Spleen (tissue), 7 donors: Measurements from ENCODE around the gene SEL1L3.
A peak's percentile ranks its signal among the peaks of the same experiment; 100 is the strongest.

ENCODE experiments used
- POLR2A ChIP-seq, 3 donors: fragments of 450-650 bp; IDR thresholded peaks; one replicate each; pipeline ENCODE4 v1.5.1; 2017; ENCODE audit warnings: antibody characterized with exemption in 3 of 3, mild to moderate bottlenecking in 1 of 3
- POLR2AphosphoS5 ChIP-seq, 3 donors: sonication (generic); formaldehyde crosslinking; IDR thresholded peaks; one replicate each; pipeline ENCODE4 v1.5.1; 2017; ENCODE audit warnings: antibody characterized with exemption in 3 of 3
- TF ChIP-seq, protein P1 (sequence below), 11 experiments: fragments of 200-600 bp in 7 of 11; fragments of 450-650 bp in 4 of 11; sonication (generic) in 4 of 11; IDR thresholded peaks in 8 of 11; conservative IDR thresholded peaks in 3 of 11; 1 replicate in 7 of 11; 2 replicates in 4 of 11; pipeline versions ENCODE4 v1.4.0 to v1.8.0; 2016 to 2021; ENCODE audit warnings: antibody characterized with exemption in 11 of 11, inconsistent platforms in 4 of 11, mild to moderate bottlenecking in 1 of 11
- donor health status: DM: no; HTN: no; CAD: no; lungs with moderate emphysema.
- donor health status: DM: no; HTN: no; CAD: no.
- donor health status: DM: no; HTN: no; CAD: no.

GRCh38 chr4:25862411-25863346 lies at the start of gene SEL1L3:
- TF ChIP-seq, protein P1, sequence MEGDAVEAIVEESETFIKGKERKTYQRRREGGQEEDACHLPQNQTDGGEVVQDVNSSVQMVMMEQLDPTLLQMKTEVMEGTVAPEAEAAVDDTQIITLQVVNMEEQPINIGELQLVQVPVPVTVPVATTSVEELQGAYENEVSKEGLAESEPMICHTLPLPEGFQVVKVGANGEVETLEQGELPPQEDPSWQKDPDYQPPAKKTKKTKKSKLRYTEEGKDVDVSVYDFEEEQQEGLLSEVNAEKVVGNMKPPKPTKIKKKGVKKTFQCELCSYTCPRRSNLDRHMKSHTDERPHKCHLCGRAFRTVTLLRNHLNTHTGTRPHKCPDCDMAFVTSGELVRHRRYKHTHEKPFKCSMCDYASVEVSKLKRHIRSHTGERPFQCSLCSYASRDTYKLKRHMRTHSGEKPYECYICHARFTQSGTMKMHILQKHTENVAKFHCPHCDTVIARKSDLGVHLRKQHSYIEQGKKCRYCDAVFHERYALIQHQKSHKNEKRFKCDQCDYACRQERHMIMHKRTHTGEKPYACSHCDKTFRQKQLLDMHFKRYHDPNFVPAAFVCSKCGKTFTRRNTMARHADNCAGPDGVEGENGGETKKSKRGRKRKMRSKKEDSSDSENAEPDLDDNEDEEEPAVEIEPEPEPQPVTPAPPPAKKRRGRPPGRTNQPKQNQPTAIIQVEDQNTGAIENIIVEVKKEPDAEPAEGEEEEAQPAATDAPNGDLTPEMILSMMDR (IDR thresholded peaks at IDR 0.05 in 8 of 11, conservative IDR thresholded peaks at IDR 0.05 in 3 of 11): no peak
- TF ChIP-seq POLR2AphosphoS5 (IDR thresholded peaks at IDR 0.05) (peak; percentile 29 to 51 (median 44)), POLR2A (IDR thresholded peaks at IDR 0.05) (peak in 1 of 3 donors; percentile 34)
